Measurements from ENCODE around the gene NNMT.
"Not testable (repeated sequence)": the region's sequence is repeated elsewhere in the genome, so short reads cannot be mapped to it uniquely, and the experiment has no call there.

The NNMT gene

GRCh38 chr11:114314096-114314495 lies 17.9 kb downstream of the NNMT start:
- DNase-seq, result no peak

GRCh38 chr11:114315749-114316368 lies 19.7 kb downstream of the NNMT start:
- DNase-seq, result no peak

- no peak for DNase-seq
Observed at GRCh38 chr11:114316980-114317786, 21.0 kb downstream of the NNMT start.

- peak; percentile 71 for DNase-seq
Observed at GRCh38 chr11:114317787-114318137, 21.6 kb downstream of the NNMT start.

GRCh38 chr11:114318361-114318760 lies 22.2 kb downstream of the NNMT start:
- no peak for DNase-seq

GRCh38 chr11:114319716-114320328 lies 23.6 kb downstream of the NNMT start:
- DNase-seq, result no peak

GRCh38 chr11:114321621-114322257 lies 25.5 kb downstream of the NNMT start:
- peak; percentile 93 for DNase-seq

GRCh38 chr11:114322934-114323333 lies 26.7 kb downstream of the NNMT start:
- no peak for DNase-seq

- DNase-seq, result no peak
Observed at GRCh38 chr11:114326151-114326550, 30.0 kb downstream of the NNMT start.

GRCh38 chr11:114326776-114327175 lies 30.6 kb downstream of the NNMT start:
- DNase-seq, result no peak

GRCh38 chr11:114330373-114330772 lies 34.2 kb downstream of the NNMT start:
- DNase-seq, result no peak

- peak; percentile 73 for DNase-seq
Observed at GRCh38 chr11:114340311-114341131, 44.3 kb downstream of the NNMT start.

- DNase-seq, result not testable (repeated sequence)
Observed at GRCh38 chr11:114341667-114342066, 45.5 kb downstream of the NNMT start.

- no peak for DNase-seq
Observed at GRCh38 chr11:114342476-114342875, 46.3 kb downstream of the NNMT start.

- DNase-seq, result no peak
Observed at GRCh38 chr11:114343020-114343419, 46.8 kb downstream of the NNMT start.

- DNase-seq, result no peak
Observed at GRCh38 chr11:114343493-114343892, 47.3 kb downstream of the NNMT start.

GRCh38 chr11:114344494-114344893 lies 48.3 kb downstream of the NNMT start:
- no peak for DNase-seq

- no peak for DNase-seq
Observed at GRCh38 chr11:114345575-114346222, 49.5 kb downstream of the NNMT start.

GRCh38 chr11:114346709-114347141 lies 50.5 kb downstream of the NNMT start:
- DNase-seq, result no peak

- DNase-seq, result peak; percentile 63
Observed at GRCh38 chr11:114348200-114349191, 52.3 kb downstream of the NNMT start.

GRCh38 chr11:114350022-114350421 lies 53.8 kb downstream of the NNMT start:
- no peak for DNase-seq
